HG03196 (cell line): Measurements from ENCODE around the gene CHCHD2.
A peak's percentile ranks its signal among the peaks of the same experiment; 100 is the strongest.
"Not testable (repeated sequence)": the region's sequence is repeated elsewhere in the genome, so short reads cannot be mapped to it uniquely, and the experiment has no call there.

ENCODE experiments used
- ATAC-seq: cut with Tn5 transposase; IDR thresholded peaks from one replicate; pipeline ENCODE4 v1.9.1; 2021; ENCODE audit not compliant: unreplicated experiment

The CHCHD2 gene

GRCh38 chr7:56083150-56083785 is 23.0 kb downstream of the CHCHD2 start:
- no peak for ATAC-seq

GRCh38 chr7:56081626-56082340 is 24.5 kb downstream of the CHCHD2 start:
- no peak for ATAC-seq

GRCh38 chr7:56080726-56081435 is 25.4 kb downstream of the CHCHD2 start:
- not testable (repeated sequence) for ATAC-seq

- no peak for ATAC-seq
Observed at GRCh38 chr7:56079450-56080185, 26.7 kb downstream of the CHCHD2 start.

- ATAC-seq, result no peak
Observed at GRCh38 chr7:56078196-56078595, 28.1 kb downstream of the CHCHD2 start.

GRCh38 chr7:56077681-56078080 is 28.6 kb downstream of the CHCHD2 start:
- ATAC-seq, result no peak

GRCh38 chr7:56074371-56074791 is 31.9 kb downstream of the CHCHD2 start:
- peak; percentile 83 for ATAC-seq

GRCh38 chr7:56066376-56066775 is 39.9 kb downstream of the CHCHD2 start:
- ATAC-seq, result not testable (repeated sequence)

- ATAC-seq, result peak; percentile 88
Observed at GRCh38 chr7:56063882-56064625, 42.2 kb downstream of the CHCHD2 start, which contains the start of gene SUMF2. SUMF2 (plus strand) TSS chr7:56064286; CDS start chr7:56064312, 26 bp downstream.

GRCh38 chr7:56063500-56063881 is 42.8 kb downstream of the CHCHD2 start:
- ATAC-seq, result no peak

GRCh38 chr7:56062382-56062781 is 43.9 kb downstream of the CHCHD2 start:
- no peak for ATAC-seq

GRCh38 chr7:56053993-56054392 is 52.3 kb downstream of the CHCHD2 start:
- no peak for ATAC-seq

GRCh38 chr7:56053379-56053778 is 52.9 kb downstream of the CHCHD2 start:
- ATAC-seq, result no peak
